GM18502 (cell line): ENCODE results near the gene HSP90AB1.
"Not testable (repeated sequence)": the region's sequence is repeated elsewhere in the genome, so short reads cannot be mapped to it uniquely, and the experiment has no call there.

ENCODE experiments used
- ATAC-seq: cut with Tn5 transposase; IDR thresholded peaks from one replicate; pipeline ENCODE4 v1.9.1; 2021; ENCODE audit warnings: mild to moderate bottlenecking; ENCODE audit not compliant: unreplicated experiment, poor library complexity

Gene HSP90AB1

GRCh38 chr6:44221961-44222335 is 25.0 kb upstream of the HSP90AB1 start:
- no peak for ATAC-seq

- no peak for ATAC-seq
Measured at GRCh38 chr6:44222486-44223318, 24.2 kb upstream of the HSP90AB1 start.

- ATAC-seq: peak; percentile 45
Measured at GRCh38 chr6:44223319-44224028, 23.4 kb upstream of the HSP90AB1 start, which contains the start of gene SLC29A1. SLC29A1 (plus strand) TSS chr6:44223595; CDS start chr6:44227314, 3,719 bp downstream.

- ATAC-seq: peak; percentile 16
Measured at GRCh38 chr6:44224029-44224964, 22.6 kb upstream of the HSP90AB1 start.

GRCh38 chr6:44224965-44225305 is 22.0 kb upstream of the HSP90AB1 start:
- ATAC-seq: no peak

GRCh38 chr6:44225579-44226325 is 21.1 kb upstream of the HSP90AB1 start:
- ATAC-seq: no peak

GRCh38 chr6:44226368-44227147 is 20.3 kb upstream of the HSP90AB1 start:
- ATAC-seq: no peak

GRCh38 chr6:44227148-44227793 is 19.6 kb upstream of the HSP90AB1 start:
- no peak for ATAC-seq

- ATAC-seq: no peak
Measured at GRCh38 chr6:44228031-44228430, 18.9 kb upstream of the HSP90AB1 start.

- ATAC-seq: no peak
Measured at GRCh38 chr6:44228433-44228832, 18.5 kb upstream of the HSP90AB1 start.

- ATAC-seq: no peak
Measured at GRCh38 chr6:44228836-44229235, 18.1 kb upstream of the HSP90AB1 start.

- ATAC-seq: no peak
Measured at GRCh38 chr6:44229376-44230033, 17.4 kb upstream of the HSP90AB1 start.

- no peak for ATAC-seq
Measured at GRCh38 chr6:44230034-44230675, 16.7 kb upstream of the HSP90AB1 start.

- not testable (repeated sequence) for ATAC-seq
Measured at GRCh38 chr6:44231426-44231825, 15.5 kb upstream of the HSP90AB1 start.

- no peak for ATAC-seq
Measured at GRCh38 chr6:44232676-44233566, 14.0 kb upstream of the HSP90AB1 start.

GRCh38 chr6:44233567-44234100 is 13.3 kb upstream of the HSP90AB1 start:
- no peak for ATAC-seq
